Mucosa of descending colon (tissue), 3 donors: ENCODE results near the gene FOXN3. TPM values are rescaled to one million over a fixed set of nuclear protein-coding genes. Genes with fewer than 3 reads are reported as not detected.

ENCODE experiments used
- ATAC-seq: fragments of 200-7000 bp; cut with Tn5 transposase; one replicate; pipeline ENCODE4 v1.9.1; 2020; ENCODE audit warnings: mild to moderate bottlenecking, moderate library complexity
- DNase-seq, 3 donors: peaks; one replicate each; pipeline ENCODE4 v3.0.0-alpha.2; 2020
- H3K36me3 ChIP-seq: fragments of 200-600 bp; one replicate; pipeline ENCODE4 v1.8.0; 2021; ENCODE audit warnings: low read depth, mild to moderate bottlenecking
- H3K4me1 ChIP-seq: fragments of 200-600 bp; one replicate; pipeline ENCODE4 v1.8.0; 2021; ENCODE audit warnings: low read depth, mild to moderate bottlenecking
- H3K4me3 ChIP-seq: fragments of 200-600 bp; one replicate; pipeline ENCODE4 v1.8.0; 2021; ENCODE audit warnings: mild to moderate bottlenecking
- H3K9me3 ChIP-seq: fragments of 200-600 bp; one replicate; pipeline ENCODE4 v1.8.0; 2021; ENCODE audit warnings: mild to moderate bottlenecking
- CTCF ChIP-seq: fragments of 200-600 bp; IDR thresholded peaks from one replicate; pipeline ENCODE4 v1.8.0; 2022; ENCODE audit warnings: antibody characterized with exemption, mild to moderate bottlenecking
- intact Hi-C, 2 donors: fragments of 100-400 bp; cut with DNase I in 1 of 2; cut with micrococcal nuclease in 1 of 2; formaldehyde crosslinking; loops; one replicate each; pipeline versions ENCODE4 v1.11.0 to v1.11.1; 2022; cut with DNase I, micrococcal nuclease
- total RNA-seq, 3 donors: library from RNA; stranded (reverse); fragmentation: NEBNext Ultra II Directional in 2 of 3; extraction: Animal tissue kit (Norgen Biotek cat#: 25700) in 2 of 3; gene quantifications; one replicate each; pipeline versions ENCODE4 v1.2.1 to v1.2.4, GENCODE V29; 2021 to 2023
- donor health status: DM: no; HTN: no; CAD: no; lungs with moderate emphysema.
- donor health status: DM: no; HTN: no; CAD: no.
- donor health status: DM: no; HTN: yes; CAD: no.

Gene FOXN3
- total RNA-seq, 3 donors from 2014 or later = 77.4 to 154 (median 113) TPM

- Histone ChIP-seq H3K36me3 (no peaks in the 10 kb centered on the region), H3K4me1 (no peaks in the 10 kb centered on the region), H3K4me3 (no peak overlapping the region), H3K9me3 (no peaks in the 10 kb centered on the region)
- no peak for TF ChIP-seq CTCF
- ATAC-seq = no peak
- no peak for DNase-seq
- intact Hi-C loops = no loop called here
Observed at GRCh38 chr14:89374908-89375307, 42.1 kb downstream of the FOXN3 start.

- no peak for TF ChIP-seq CTCF
- no peak overlapping the region for H3K4me3 ChIP-seq
- intact Hi-C loops = no loop called here
- peaks cover 6% of the 10 kb centered on the region for H3K4me1 ChIP-seq
- ATAC-seq = no peak
- no peak for DNase-seq
- H3K9me3 ChIP-seq = no peaks in the 10 kb centered on the region
- no peaks in the 10 kb centered on the region for H3K36me3 ChIP-seq
Observed at GRCh38 chr14:89373185-89373584, 43.8 kb downstream of the FOXN3 start.

- no peak for ATAC-seq
- no peak for TF ChIP-seq CTCF
- intact Hi-C loops = no loop called here
- Histone ChIP-seq H3K36me3 (no peaks in the 10 kb centered on the region), H3K9me3 (no peaks in the 10 kb centered on the region), H3K4me1 (peaks cover 9% of the 10 kb centered on the region), H3K4me3 (no peak overlapping the region)
- DNase-seq = no peak
Observed at GRCh38 chr14:89372512-89372883, 44.5 kb downstream of the FOXN3 start.

- no peak for TF ChIP-seq CTCF
- DNase-seq (no peak), ATAC-seq (no peak)
- intact Hi-C loops = no loop called here
- no peak overlapping the region for H3K4me3 ChIP-seq
- H3K4me1 ChIP-seq = peaks cover 16% of the 10 kb centered on the region
- no peaks in the 10 kb centered on the region for H3K9me3 ChIP-seq
- H3K36me3 ChIP-seq = no peaks in the 10 kb centered on the region
Observed at GRCh38 chr14:89371585-89372511, 45.2 kb downstream of the FOXN3 start.

GRCh38 chr14:89370781-89371180, 46.3 kb downstream of the FOXN3 start:
- no peaks in the 10 kb centered on the region for H3K9me3 ChIP-seq
- intact Hi-C loops = no loop called here
- H3K4me3 ChIP-seq = no peak overlapping the region
- ATAC-seq (no peak), DNase-seq (no peak)
- peaks cover 26% of the 10 kb centered on the region for H3K4me1 ChIP-seq
- H3K36me3 ChIP-seq = no peaks in the 10 kb centered on the region
- no peak for TF ChIP-seq CTCF
